GM12891 (cell line): ENCODE results near the gene BST2.

Experiments
- PAX5 ChIP-seq: IDR thresholded peaks from 2 replicates; pipeline ENCODE4 v1.6.1; 2011; ENCODE audit warnings: low read length, moderate library complexity, mild to moderate bottlenecking; ENCODE audit not compliant: insufficient read depth, severe bottlenecking
- POLR2A ChIP-seq: IDR thresholded peaks from 2 replicates; pipeline ENCODE4 v1.6.1; 2011; ENCODE audit warnings: low read depth, low read length, control low read depth
- POLR2AphosphoS5 ChIP-seq: IDR thresholded peaks from 2 replicates; pipeline ENCODE4 v1.6.1; 2011; ENCODE audit warnings: low read depth, low read length, control low read depth
- POU2F2 ChIP-seq: IDR thresholded peaks from 2 replicates; pipeline ENCODE4 v1.6.1; 2011; ENCODE audit warnings: low read depth, mild to moderate bottlenecking, control low read depth, low read length, moderate library complexity
- SPI1 ChIP-seq: IDR thresholded peaks from 2 replicates; pipeline ENCODE4 v1.6.1; 2011; ENCODE audit warnings: low read depth, low read length, control low read depth
- TAF1 ChIP-seq: IDR thresholded peaks from 2 replicates; pipeline ENCODE4 v1.6.1; 2011; ENCODE audit warnings: low read depth, low read length, control low read depth

GRCh38 chr19:17421942-17422341, 16.5 kb upstream of the BST2 start:
- TF ChIP-seq POLR2A = no peak
- TF ChIP-seq SPI1 = no peak
- TF ChIP-seq TAF1 = no peak
- no peak for TF ChIP-seq POLR2AphosphoS5
- no peak for TF ChIP-seq PAX5
- TF ChIP-seq POU2F2 = no peak
